Panc1 (cell line): ENCODE data around the gene TTPAL.

Experiments used
- SIN3A ChIP-seq: IDR thresholded peaks from 2 replicates; pipeline ENCODE4 v1.6.1; 2012; ENCODE audit warnings: low read depth, mild to moderate bottlenecking, low read length, moderate library complexity, borderline replicate concordance; ENCODE audit not compliant: insufficient read depth
- TF ChIP-seq, protein P1 (sequence below): fragments of 450-650 bp; IDR thresholded peaks from 2 replicates; pipeline ENCODE4 v1.5.1; 2017; ENCODE audit warnings: mild to moderate bottlenecking

DNA sequence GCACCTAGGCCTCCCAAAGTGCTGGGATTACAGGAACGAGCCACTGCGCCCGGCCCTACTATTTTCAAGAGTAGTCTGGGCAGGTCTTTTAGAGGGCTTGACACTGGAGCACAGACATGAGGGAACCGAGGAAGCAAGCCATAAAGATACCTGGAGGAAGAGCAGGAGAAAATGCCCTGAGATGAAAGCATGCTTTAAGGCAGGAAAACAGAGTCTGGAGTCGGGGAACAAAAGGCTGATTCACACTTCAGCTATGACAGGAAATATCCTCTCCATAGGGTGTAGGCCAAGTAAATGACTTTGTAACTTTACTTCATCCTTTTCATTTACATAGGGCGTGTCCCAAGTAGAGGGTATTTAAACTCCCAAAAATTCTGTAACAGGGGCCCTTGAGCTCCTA lies 50.5 kb downstream of the TTPAL start:
- TF ChIP-seq, protein P1, sequence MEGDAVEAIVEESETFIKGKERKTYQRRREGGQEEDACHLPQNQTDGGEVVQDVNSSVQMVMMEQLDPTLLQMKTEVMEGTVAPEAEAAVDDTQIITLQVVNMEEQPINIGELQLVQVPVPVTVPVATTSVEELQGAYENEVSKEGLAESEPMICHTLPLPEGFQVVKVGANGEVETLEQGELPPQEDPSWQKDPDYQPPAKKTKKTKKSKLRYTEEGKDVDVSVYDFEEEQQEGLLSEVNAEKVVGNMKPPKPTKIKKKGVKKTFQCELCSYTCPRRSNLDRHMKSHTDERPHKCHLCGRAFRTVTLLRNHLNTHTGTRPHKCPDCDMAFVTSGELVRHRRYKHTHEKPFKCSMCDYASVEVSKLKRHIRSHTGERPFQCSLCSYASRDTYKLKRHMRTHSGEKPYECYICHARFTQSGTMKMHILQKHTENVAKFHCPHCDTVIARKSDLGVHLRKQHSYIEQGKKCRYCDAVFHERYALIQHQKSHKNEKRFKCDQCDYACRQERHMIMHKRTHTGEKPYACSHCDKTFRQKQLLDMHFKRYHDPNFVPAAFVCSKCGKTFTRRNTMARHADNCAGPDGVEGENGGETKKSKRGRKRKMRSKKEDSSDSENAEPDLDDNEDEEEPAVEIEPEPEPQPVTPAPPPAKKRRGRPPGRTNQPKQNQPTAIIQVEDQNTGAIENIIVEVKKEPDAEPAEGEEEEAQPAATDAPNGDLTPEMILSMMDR, result no peak
- TF ChIP-seq SIN3A, result no peak
